Trophoblast cell (in vitro differentiated cells and primary cell): Measurements from ENCODE around the gene TRIM38.

Experiments used
- DNase-seq, 2 donors: peaks; one replicate each; pipeline ENCODE4 v3.0.0-alpha.2; 2016
- H2AFZ ChIP-seq: 2 replicates; pipeline ENCODE4 v1.6.1; 2013; ENCODE audit warnings: low read length, moderate library complexity, mild to moderate bottlenecking; ENCODE audit not compliant: insufficient read depth, poor library complexity
- H2AK5ac ChIP-seq: 2 replicates; pipeline ENCODE4 v1.6.1; 2013; ENCODE audit warnings: mild to moderate bottlenecking, low read length
- H2BK120ac ChIP-seq: 2 replicates; pipeline ENCODE4 v1.6.1; 2013; ENCODE audit warnings: low read length, mild to moderate bottlenecking, moderate library complexity; ENCODE audit not compliant: insufficient read depth, poor library complexity
- H2BK12ac ChIP-seq: 2 replicates; pipeline ENCODE4 v1.6.1; 2013; ENCODE audit warnings: mild to moderate bottlenecking, low read length, moderate library complexity
- H2BK5ac ChIP-seq: 2 replicates; pipeline ENCODE4 v1.6.1; 2013; ENCODE audit warnings: low read length, low read depth, moderate library complexity, mild to moderate bottlenecking; ENCODE audit not compliant: poor library complexity
- H3K14ac ChIP-seq: 2 replicates; pipeline ENCODE4 v1.6.1; 2013; ENCODE audit warnings: mild to moderate bottlenecking, low read length
- H3K18ac ChIP-seq: 2 replicates; pipeline ENCODE4 v1.6.1; 2013; ENCODE audit warnings: mild to moderate bottlenecking, low read length
- H3K23ac ChIP-seq: 2 replicates; pipeline ENCODE4 v1.6.1; 2013; ENCODE audit warnings: low read length
- H3K27ac ChIP-seq: 2 replicates; pipeline ENCODE4 v1.5.1; 2013; ENCODE audit warnings: low read depth, mild to moderate bottlenecking, inconsistent platforms, low read length, moderate library complexity
- H3K27me3 ChIP-seq: 2 replicates; pipeline ENCODE4 v1.6.1; 2013; ENCODE audit warnings: inconsistent platforms, mild to moderate bottlenecking, low read length, moderate library complexity; ENCODE audit not compliant: insufficient read depth
- H3K36me3 ChIP-seq, 2 experiments: 1 replicate in 1 of 2; 2 replicates in 1 of 2; pipeline ENCODE4 v1.6.1; 2013; ENCODE audit warnings: low read length in 2 of 2, mild to moderate bottlenecking in 2 of 2, moderate library complexity in 1 of 2; ENCODE audit not compliant: insufficient read depth in 2 of 2, control insufficient read depth in 1 of 2
- H3K4ac ChIP-seq: 2 replicates; pipeline ENCODE4 v1.6.1; 2013; ENCODE audit warnings: low read depth, mild to moderate bottlenecking, low read length, moderate library complexity
- H3K4me1 ChIP-seq, 2 experiments: 1 replicate in 1 of 2; 2 replicates in 1 of 2; pipeline ENCODE4 v1.6.1; 2013; ENCODE audit warnings: low read length in 2 of 2, mild to moderate bottlenecking in 2 of 2, moderate library complexity in 1 of 2; ENCODE audit not compliant: insufficient read depth in 2 of 2, control insufficient read depth in 1 of 2
- H3K4me2 ChIP-seq: 2 replicates; pipeline ENCODE4 v1.6.1; 2013; ENCODE audit warnings: inconsistent platforms, mild to moderate bottlenecking, low read length, moderate library complexity
- H3K4me3 ChIP-seq: 2 replicates; pipeline ENCODE4 v1.5.1; 2013; ENCODE audit warnings: mild to moderate bottlenecking, low read depth, low read length, inconsistent platforms
- H3K79me1 ChIP-seq: one replicate; pipeline ENCODE4 v1.6.1; 2013; ENCODE audit warnings: low read length
- H3K79me2 ChIP-seq: 2 replicates; pipeline ENCODE4 v1.6.1; 2013; ENCODE audit warnings: low read length, mild to moderate bottlenecking; ENCODE audit not compliant: control insufficient read depth, insufficient read depth, poor library complexity
- H3K9ac ChIP-seq: 2 replicates; pipeline ENCODE4 v1.6.1; 2013; ENCODE audit warnings: mild to moderate bottlenecking, low read length
- H3K9me3 ChIP-seq: 2 replicates; pipeline ENCODE4 v1.6.1; 2013; ENCODE audit warnings: low read depth, mild to moderate bottlenecking, control low read depth, inconsistent platforms, low read length; ENCODE audit not compliant: insufficient read depth
- H4K12ac ChIP-seq: 2 replicates; pipeline ENCODE4 v1.6.1; 2013; ENCODE audit warnings: low read depth, mild to moderate bottlenecking, low read length, moderate library complexity
- H4K8ac ChIP-seq: 2 replicates; pipeline ENCODE4 v1.6.1; 2013; ENCODE audit warnings: low read depth, mild to moderate bottlenecking, low read length, moderate library complexity
- H4K91ac ChIP-seq: one replicate; pipeline ENCODE4 v1.6.1; 2013; ENCODE audit warnings: low read depth, mild to moderate bottlenecking, low read length, moderate library complexity
- WGBS: extraction: QIAGEN DNeasy Blood & Tissue Kit; methylation state at CpG from one replicate; pipeline ENCODE4 v1.1.7; 2013; ENCODE audit warnings: missing lambda C conversion rate; ENCODE audit not compliant: insufficient read length, insufficient coverage; ENCODE audit errors: extremely low coverage; 5-methylcytosine and 5-hydroxymethylcytosine counted together

Gene TRIM38

GRCh38 chr6:25975923-25976560, 13.4 kb downstream of the TRIM38 start:
- no peak overlapping the region for H3K18ac ChIP-seq
- H3K9me3 ChIP-seq: no peaks in the 10 kb centered on the region
- no peak overlapping the region for H3K23ac ChIP-seq
- no peak overlapping the region for H2BK12ac ChIP-seq
- H3K79me1 ChIP-seq: peaks cover 3% of the 10 kb centered on the region
- no peak overlapping the region for H3K27ac ChIP-seq
- H2BK5ac ChIP-seq: no peak overlapping the region
- no peak overlapping the region for H3K4me2 ChIP-seq
- no peak overlapping the region for H2BK120ac ChIP-seq
- no peak overlapping the region for H3K9ac ChIP-seq
- no peak overlapping the region for H3K14ac ChIP-seq
- H2AFZ ChIP-seq: no peak overlapping the region
- no peak overlapping the region for H3K4ac ChIP-seq
- H2AK5ac ChIP-seq: no peak overlapping the region
- H3K36me3 ChIP-seq: peaks cover 0 to 5% of the 10 kb centered on the region in 2 experiments
- no peak overlapping the region for H4K8ac ChIP-seq
- no peaks in the 10 kb centered on the region for H3K27me3 ChIP-seq
- no peak for DNase-seq
- peaks cover 7 to 13% of the 10 kb centered on the region in 2 experiments for H3K4me1 ChIP-seq
- H3K79me2 ChIP-seq: no peaks in the 10 kb centered on the region
- no peak overlapping the region for H4K12ac ChIP-seq
- no CpG with 5 or more reads among the region's 5 CpGs for WGBS
- H4K91ac ChIP-seq: no peak overlapping the region
- no peak overlapping the region for H3K4me3 ChIP-seq

GRCh38 chr6:25980935-25981334, 18.3 kb downstream of the TRIM38 start:
- H4K91ac ChIP-seq: no peak overlapping the region
- no peak overlapping the region for H2BK5ac ChIP-seq
- no peak overlapping the region for H3K27ac ChIP-seq
- no peak for DNase-seq
- H3K9ac ChIP-seq: no peak overlapping the region
- H3K4ac ChIP-seq: no peak overlapping the region
- H2AFZ ChIP-seq: no peak overlapping the region
- WGBS: no CpG with 5 or more reads among the region's 2 CpGs
- no peak overlapping the region for H4K8ac ChIP-seq
- H3K23ac ChIP-seq: no peak overlapping the region
- H3K4me2 ChIP-seq: no peak overlapping the region
- H3K36me3 ChIP-seq: peaks cover 0 to 5% of the 10 kb centered on the region in 2 experiments
- H3K14ac ChIP-seq: no peak overlapping the region
- H3K4me3 ChIP-seq: no peak overlapping the region
- no peak overlapping the region for H3K18ac ChIP-seq
- H3K79me1 ChIP-seq: no peaks in the 10 kb centered on the region
- H3K79me2 ChIP-seq: no peaks in the 10 kb centered on the region
- H3K27me3 ChIP-seq: no peaks in the 10 kb centered on the region
- no peak overlapping the region for H2AK5ac ChIP-seq
- no peaks in the 10 kb centered on the region for H3K4me1 ChIP-seq
- no peak overlapping the region for H4K12ac ChIP-seq
- no peak overlapping the region for H2BK12ac ChIP-seq
- no peaks in the 10 kb centered on the region for H3K9me3 ChIP-seq
- H2BK120ac ChIP-seq: no peak overlapping the region

GRCh38 chr6:25981568-25982263, 19.1 kb downstream of the TRIM38 start:
- H3K36me3 ChIP-seq: peaks cover 0 to 5% of the 10 kb centered on the region in 2 experiments
- no peak overlapping the region for H3K4me3 ChIP-seq
- H3K4me1 ChIP-seq: no peaks in the 10 kb centered on the region
- H3K14ac ChIP-seq: no peak overlapping the region
- H2AK5ac ChIP-seq: no peak overlapping the region
- H4K91ac ChIP-seq: no peak overlapping the region
- no peak overlapping the region for H2AFZ ChIP-seq
- H2BK12ac ChIP-seq: no peak overlapping the region
- H3K9ac ChIP-seq: no peak overlapping the region
- H3K79me1 ChIP-seq: no peaks in the 10 kb centered on the region
- no peak overlapping the region for H3K18ac ChIP-seq
- no peak overlapping the region for H3K4ac ChIP-seq
- no CpG with 5 or more reads among the region's 5 CpGs for WGBS
- no peak overlapping the region for H3K4me2 ChIP-seq
- H3K23ac ChIP-seq: no peak overlapping the region
- H3K79me2 ChIP-seq: no peaks in the 10 kb centered on the region
- H4K8ac ChIP-seq: no peak overlapping the region
- H4K12ac ChIP-seq: no peak overlapping the region
- H3K9me3 ChIP-seq: peaks cover 2% of the 10 kb centered on the region
- DNase-seq: no peak
- H3K27ac ChIP-seq: no peak overlapping the region
- H2BK5ac ChIP-seq: no peak overlapping the region
- no peak overlapping the region for H2BK120ac ChIP-seq
- no peaks in the 10 kb centered on the region for H3K27me3 ChIP-seq

GRCh38 chr6:25984265-25984664, 21.7 kb downstream of the TRIM38 start:
- H3K4ac ChIP-seq: no peak overlapping the region
- H3K4me2 ChIP-seq: no peak overlapping the region
- H4K8ac ChIP-seq: no peak overlapping the region
- H3K4me3 ChIP-seq: no peak overlapping the region
- H3K27ac ChIP-seq: no peak overlapping the region
- H3K36me3 ChIP-seq: no peaks in the 10 kb centered on the region
- DNase-seq: no peak
- H3K18ac ChIP-seq: no peak overlapping the region
- no peak overlapping the region for H3K9ac ChIP-seq
- H3K23ac ChIP-seq: no peak overlapping the region
- no peaks in the 10 kb centered on the region for H3K79me1 ChIP-seq
- H4K91ac ChIP-seq: no peak overlapping the region
- no peak overlapping the region for H2BK5ac ChIP-seq
- peaks cover 2% of the 10 kb centered on the region for H3K9me3 ChIP-seq
- H3K27me3 ChIP-seq: no peaks in the 10 kb centered on the region
- no peaks in the 10 kb centered on the region for H3K79me2 ChIP-seq
- H2BK12ac ChIP-seq: no peak overlapping the region
- no peak overlapping the region for H4K12ac ChIP-seq
- no peak overlapping the region for H2AFZ ChIP-seq
- no peaks in the 10 kb centered on the region for H3K4me1 ChIP-seq
- H2AK5ac ChIP-seq: no peak overlapping the region
- WGBS: no CpG with 5 or more reads among the region's 2 CpGs
- H3K14ac ChIP-seq: no peak overlapping the region
- no peak overlapping the region for H2BK120ac ChIP-seq
